Measurements from ENCODE around the gene BTBD10. TPM values are rescaled to one million over a fixed set of nuclear protein-coding genes. Genes with fewer than 3 reads are reported as not detected.

BTBD10 gene
- total and polyA plus RNA-seq, 2 experiments from 2014 or later: 20.2 to 30.1 TPM

DNA sequence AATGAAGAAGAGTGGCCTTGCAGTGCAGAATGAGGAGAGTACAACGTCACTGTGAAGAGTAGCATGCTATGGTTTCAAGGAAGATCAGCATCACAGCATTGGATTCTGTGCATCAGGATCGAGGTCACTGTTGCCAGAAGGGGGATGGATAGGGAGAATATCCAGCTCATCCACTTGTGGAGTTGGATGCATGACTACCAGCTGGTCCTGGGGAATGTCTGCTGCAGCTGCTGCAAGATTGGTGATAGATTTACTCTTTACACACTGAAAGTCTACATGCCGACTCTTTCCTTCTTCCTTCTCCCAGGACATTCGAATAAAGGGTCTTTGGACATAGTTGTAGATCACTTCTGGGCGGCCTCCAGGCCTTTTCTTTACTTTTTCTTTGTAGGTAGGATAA lies 74.3 kb downstream of the BTBD10 start (continued):
- TF ChIP-seq, protein P1, sequence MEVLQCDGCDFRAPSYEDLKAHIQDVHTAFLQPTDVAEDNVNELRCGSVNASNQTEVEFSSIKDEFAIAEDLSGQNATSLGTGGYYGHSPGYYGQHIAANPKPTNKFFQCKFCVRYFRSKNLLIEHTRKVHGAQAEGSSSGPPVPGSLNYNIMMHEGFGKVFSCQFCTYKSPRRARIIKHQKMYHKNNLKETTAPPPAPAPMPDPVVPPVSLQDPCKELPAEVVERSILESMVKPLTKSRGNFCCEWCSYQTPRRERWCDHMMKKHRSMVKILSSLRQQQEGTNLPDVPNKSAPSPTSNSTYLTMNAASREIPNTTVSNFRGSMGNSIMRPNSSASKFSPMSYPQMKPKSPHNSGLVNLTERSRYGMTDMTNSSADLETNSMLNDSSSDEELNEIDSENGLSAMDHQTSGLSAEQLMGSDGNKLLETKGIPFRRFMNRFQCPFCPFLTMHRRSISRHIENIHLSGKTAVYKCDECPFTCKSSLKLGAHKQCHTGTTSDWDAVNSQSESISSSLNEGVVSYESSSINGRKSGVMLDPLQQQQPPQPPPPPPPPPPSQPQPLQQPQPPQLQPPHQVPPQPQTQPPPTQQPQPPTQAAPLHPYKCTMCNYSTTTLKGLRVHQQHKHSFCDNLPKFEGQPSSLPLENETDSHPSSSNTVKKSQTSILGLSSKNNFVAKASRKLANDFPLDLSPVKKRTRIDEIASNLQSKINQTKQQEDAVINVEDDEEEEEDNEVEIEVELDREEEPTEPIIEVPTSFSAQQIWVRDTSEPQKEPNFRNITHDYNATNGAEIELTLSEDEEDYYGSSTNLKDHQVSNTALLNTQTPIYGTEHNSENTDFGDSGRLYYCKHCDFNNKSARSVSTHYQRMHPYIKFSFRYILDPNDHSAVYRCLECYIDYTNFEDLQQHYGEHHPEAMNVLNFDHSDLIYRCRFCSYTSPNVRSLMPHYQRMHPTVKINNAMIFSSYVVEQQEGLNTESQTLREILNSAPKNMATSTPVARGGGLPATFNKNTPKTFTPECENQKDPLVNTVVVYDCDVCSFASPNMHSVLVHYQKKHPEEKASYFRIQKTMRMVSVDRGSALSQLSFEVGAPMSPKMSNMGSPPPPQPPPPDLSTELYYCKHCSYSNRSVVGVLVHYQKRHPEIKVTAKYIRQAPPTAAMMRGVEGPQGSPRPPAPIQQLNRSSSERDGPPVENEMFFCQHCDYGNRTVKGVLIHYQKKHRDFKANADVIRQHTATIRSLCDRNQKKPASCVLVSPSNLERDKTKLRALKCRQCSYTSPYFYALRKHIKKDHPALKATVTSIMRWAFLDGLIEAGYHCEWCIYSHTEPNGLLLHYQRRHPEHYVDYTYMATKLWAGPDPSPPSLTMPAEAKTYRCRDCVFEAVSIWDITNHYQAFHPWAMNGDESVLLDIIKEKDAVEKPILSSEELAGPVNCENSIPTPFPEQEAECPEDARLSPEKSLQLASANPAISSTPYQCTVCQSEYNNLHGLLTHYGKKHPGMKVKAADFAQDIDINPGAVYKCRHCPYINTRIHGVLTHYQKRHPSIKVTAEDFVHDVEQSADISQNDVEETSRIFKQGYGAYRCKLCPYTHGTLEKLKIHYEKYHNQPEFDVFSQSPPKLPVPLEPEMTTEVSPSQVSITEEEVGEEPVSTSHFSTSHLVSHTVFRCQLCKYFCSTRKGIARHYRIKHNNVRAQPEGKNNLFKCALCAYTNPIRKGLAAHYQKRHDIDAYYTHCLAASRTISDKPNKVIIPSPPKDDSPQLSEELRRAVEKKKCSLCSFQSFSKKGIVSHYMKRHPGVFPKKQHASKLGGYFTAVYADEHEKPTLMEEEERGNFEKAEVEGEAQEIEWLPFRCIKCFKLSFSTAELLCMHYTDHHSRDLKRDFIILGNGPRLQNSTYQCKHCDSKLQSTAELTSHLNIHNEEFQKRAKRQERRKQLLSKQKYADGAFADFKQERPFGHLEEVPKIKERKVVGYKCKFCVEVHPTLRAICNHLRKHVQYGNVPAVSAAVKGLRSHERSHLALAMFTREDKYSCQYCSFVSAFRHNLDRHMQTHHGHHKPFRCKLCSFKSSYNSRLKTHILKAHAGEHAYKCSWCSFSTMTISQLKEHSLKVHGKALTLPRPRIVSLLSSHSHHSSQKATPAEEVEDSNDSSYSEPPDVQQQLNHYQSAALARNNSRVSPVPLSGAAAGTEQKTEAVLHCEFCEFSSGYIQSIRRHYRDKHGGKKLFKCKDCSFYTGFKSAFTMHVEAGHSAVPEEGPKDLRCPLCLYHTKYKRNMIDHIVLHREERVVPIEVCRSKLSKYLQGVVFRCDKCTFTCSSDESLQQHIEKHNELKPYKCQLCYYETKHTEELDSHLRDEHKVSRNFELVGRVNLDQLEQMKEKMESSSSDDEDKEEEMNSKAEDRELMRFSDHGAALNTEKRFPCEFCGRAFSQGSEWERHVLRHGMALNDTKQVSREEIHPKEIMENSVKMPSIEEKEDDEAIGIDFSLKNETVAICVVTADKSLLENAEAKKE (CRISPR knock-in tag; IDR thresholded peaks at IDR 0.05): no peak
- TF ChIP-seq EZH2phosphoT487 (IDR thresholded peaks at IDR 0.05; ENCODE audit: unreplicated experiment): no peak

DNA sequence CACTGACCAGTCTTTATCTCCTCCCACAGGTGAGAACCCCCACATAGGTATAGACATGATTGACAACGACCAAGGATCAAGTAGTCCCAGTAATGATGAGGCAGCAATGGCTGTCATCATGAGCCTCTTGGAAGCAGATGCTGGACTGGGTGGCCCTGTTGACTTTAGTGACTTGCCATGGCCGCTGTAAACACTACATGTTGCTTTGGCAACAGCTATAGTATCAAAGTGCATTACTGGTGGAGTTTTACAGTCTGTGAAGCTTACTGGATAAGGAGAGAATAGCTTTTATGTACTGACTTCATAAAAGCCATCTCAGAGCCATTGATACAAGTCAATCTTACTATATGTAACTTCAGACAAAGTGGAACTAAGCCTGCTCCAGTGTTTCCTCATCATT lies 76.5 kb downstream of the BTBD10 start:
- Histone ChIP-seq H3K27me3 (ENCODE audit: insufficient read depth) (no peaks in the 10 kb centered on the region), H2AFZ (no peak overlapping the region), H3K36me3 (ENCODE audit: insufficient read depth) (no peaks in the 10 kb centered on the region), H3K27ac (ENCODE audit: low read depth) (no peak overlapping the region), H3K4me1 (ENCODE audit: insufficient read depth) (no peaks in the 10 kb centered on the region), H3K4me2 (no peak overlapping the region), H4K20me1 (replicated peaks; ENCODE audit: insufficient read depth) (no peaks in the 10 kb centered on the region), H3K9me2 (ENCODE audit: insufficient read depth) (no peaks in the 10 kb centered on the region), H3F3A (replicated peaks; ENCODE audit: low read depth) (no peaks in the 10 kb centered on the region), H3K4me3 (no peak overlapping the region), H3K79me2 (replicated peaks; ENCODE audit: insufficient read depth) (no peaks in the 10 kb centered on the region)
- H3K36me3 Mint-ChIP-seq (ENCODE audit: low read depth): no peaks in the 10 kb centered on the region
- H3K9me3 Mint-ChIP-seq: no peaks in the 10 kb centered on the region
- no peaks in the 10 kb centered on the region for H3K27me3 Mint-ChIP-seq (ENCODE audit: insufficient read depth, low read depth, poor library complexity)
- H3K4me3 Mint-ChIP-seq: no peak overlapping the region
- no peak for ATAC-seq
- no peak for DNase-seq (ENCODE audit: low spot score)
- H3K27ac Mint-ChIP-seq: no peak overlapping the region
- no peaks in the 10 kb centered on the region for H3K4me1 Mint-ChIP-seq
- no peak for TF ChIP-seq POLR2AphosphoS5 (IDR thresholded peaks at IDR 0.05; ENCODE audit: low read depth)
- TF ChIP-seq, protein P1 (CRISPR knock-in tag; IDR thresholded peaks at IDR 0.05): no peak
- no peak for TF ChIP-seq ZNF114 (CRISPR knock-in tag; IDR thresholded peaks at IDR 0.05)
- TF ChIP-seq STAT1 (IDR thresholded peaks at IDR 0.05; ENCODE audit: unreplicated experiment): no peak
- no peak for TF ChIP-seq NANOG (IDR thresholded peaks at IDR 0.05; ENCODE audit: borderline replicate concordance)
- no peak for TF ChIP-seq CREB1 (CRISPR knock-in tag; IDR thresholded peaks at IDR 0.05; ENCODE audit: low read depth)
- TF ChIP-seq ZNF331 (CRISPR knock-in tag; IDR thresholded peaks at IDR 0.05; ENCODE audit: low read depth): no peak
- no peak for TF ChIP-seq EZH2phosphoT487 (IDR thresholded peaks at IDR 0.05; ENCODE audit: unreplicated experiment)
